Mesothelial cell of epicardium (in vitro differentiated cells): ENCODE results near the gene ZMYM4. TPM values are rescaled to one million over a fixed set of nuclear protein-coding genes. Genes with fewer than 3 reads are reported as not detected.
"Not testable (repeated sequence)": the region's sequence is repeated elsewhere in the genome, so short reads cannot be mapped to it uniquely, and the experiment has no call there.

Experiments
- DNase-seq, 2 experiments: peaks; one replicate each; pipeline ENCODE4 v3.0.0; 2021; ENCODE audit warnings: low spot score in 2 of 2; ENCODE audit not compliant: unreplicated experiment in 2 of 2
- H3K27ac Mint-ChIP-seq: 2 replicates; pipeline ENCODE4 v1.8.0; 2021; ENCODE audit warnings: mixed read lengths
- H3K27me3 Mint-ChIP-seq: 2 replicates; pipeline ENCODE4 v1.8.0; 2021; ENCODE audit warnings: low read depth, mixed read lengths
- H3K36me3 Mint-ChIP-seq: 2 replicates; pipeline ENCODE4 v1.8.0; 2021; ENCODE audit warnings: mixed read lengths
- H3K4me1 Mint-ChIP-seq: 2 replicates; pipeline ENCODE4 v1.8.0; 2021; ENCODE audit warnings: mixed read lengths
- H3K4me3 Mint-ChIP-seq: 2 replicates; pipeline ENCODE4 v1.8.0; 2021; ENCODE audit warnings: mild to moderate bottlenecking, moderate library complexity, mixed read lengths
- H3K9me3 Mint-ChIP-seq: 2 replicates; pipeline ENCODE4 v1.8.0; 2021; ENCODE audit warnings: mixed read lengths
- CTCF ChIP-seq: fragments of 200-600 bp; sonication (generic); IDR thresholded peaks from one replicate; pipeline ENCODE4 v1.5.0; 2021; ENCODE audit warnings: antibody characterized with exemption; ENCODE audit not compliant: unreplicated experiment
- total RNA-seq: library from RNA; stranded (reverse); gene quantifications from 3 replicates; pipeline ENCODE4 v1.2.1, GENCODE V29; 2021

Gene ZMYM4
- total RNA-seq, 1 donor from 2014 or later = 91.3 TPM

- Mint-ChIP-seq H3K4me1 (peaks cover 9% of the 10 kb centered on the region), H3K4me3 (no peak overlapping the region), H3K27me3 (no peaks in the 10 kb centered on the region), H3K9me3 (peaks cover 10% of the 10 kb centered on the region), H3K27ac (no peak overlapping the region), H3K36me3 (peaks cover 22% of the 10 kb centered on the region)
- no peak for DNase-seq
- TF ChIP-seq CTCF = no peak
These were observed 47.8 kb downstream of the ZMYM4 start for GRCh38 chr1:35316264-35316663.

GRCh38 chr1:35319988-35320713 is 51.6 kb downstream of the ZMYM4 start:
- Mint-ChIP-seq H3K27ac (peak overlapping the region; percentile 27), H3K4me3 (no peak overlapping the region), H3K36me3 (peaks cover 24% of the 10 kb centered on the region), H3K27me3 (no peaks in the 10 kb centered on the region), H3K9me3 (peaks cover 10% of the 10 kb centered on the region), H3K4me1 (peaks cover 18% of the 10 kb centered on the region)
- DNase-seq = no peak
- TF ChIP-seq CTCF = no peak

DNA sequence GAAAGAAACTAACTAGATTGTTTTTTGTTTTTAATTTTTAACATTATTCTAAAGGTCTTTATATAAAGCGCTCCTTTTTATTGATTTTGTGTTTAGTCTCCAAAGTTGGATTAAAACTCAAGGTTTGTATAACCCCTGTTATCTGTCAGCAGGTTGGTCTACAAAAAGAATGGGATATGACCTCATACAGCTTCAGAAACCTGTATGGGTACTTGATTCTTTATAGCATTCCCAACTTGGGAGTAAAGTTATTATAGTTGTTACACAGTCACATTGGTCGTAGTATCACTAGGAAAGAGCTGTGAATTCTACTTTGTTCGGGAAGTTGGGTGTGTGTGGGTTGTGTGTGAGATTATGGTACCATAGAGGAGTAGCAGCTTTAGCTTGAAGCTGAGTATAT is 52.4 kb downstream of the ZMYM4 start:
- Mint-ChIP-seq H3K4me3 (no peak overlapping the region), H3K27ac (peak overlapping the region; percentile 31)

GRCh38 chr1:35324486-35324885 is 56.0 kb downstream of the ZMYM4 start:
- no peaks in the 10 kb centered on the region for H3K9me3 Mint-ChIP-seq

More for the DNA sequence above, 52.4 kb downstream of the ZMYM4 start:
- DNase-seq = no peak
- Mint-ChIP-seq H3K27me3 (no peaks in the 10 kb centered on the region), H3K36me3 (peaks cover 24% of the 10 kb centered on the region), H3K9me3 (peaks cover 10% of the 10 kb centered on the region), H3K4me1 (peaks cover 19% of the 10 kb centered on the region)
- no peak for TF ChIP-seq CTCF

DNA sequence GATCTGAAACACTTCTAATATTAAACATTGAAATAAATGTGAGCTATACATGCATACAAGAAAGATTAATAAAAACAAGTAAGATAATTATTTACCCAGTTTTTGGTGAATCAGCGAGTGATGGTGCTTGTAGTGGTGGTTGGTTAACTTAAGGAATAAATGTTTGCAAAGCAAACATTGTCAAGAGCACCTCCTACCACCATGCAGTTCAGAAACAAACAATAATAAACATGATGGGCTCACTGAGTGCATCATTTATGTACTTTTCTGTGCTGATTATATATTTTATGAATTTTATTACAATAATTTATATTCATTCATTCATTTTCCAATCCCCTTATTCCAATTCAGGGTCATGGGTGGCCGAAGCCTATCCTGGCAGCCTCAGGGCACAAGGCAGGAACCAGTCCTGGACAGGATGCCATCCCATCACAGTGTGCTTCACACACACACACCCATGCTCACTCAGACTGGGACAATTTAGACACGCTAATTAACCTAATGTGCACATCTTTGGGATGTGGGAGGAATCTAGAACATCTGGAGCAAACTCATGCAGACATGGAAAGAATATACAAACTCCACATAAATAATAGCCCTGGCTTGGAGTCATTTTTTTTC is 57.8 kb downstream of the ZMYM4 start:
- no peaks in the 10 kb centered on the region for H3K9me3 Mint-ChIP-seq
- DNase-seq = no peak
- peaks cover 9% of the 10 kb centered on the region for H3K4me1 Mint-ChIP-seq
- H3K4me3 Mint-ChIP-seq = no peak overlapping the region
- H3K36me3 Mint-ChIP-seq = peaks cover 15% of the 10 kb centered on the region
- no peaks in the 10 kb centered on the region for H3K27me3 Mint-ChIP-seq
- no peak for TF ChIP-seq CTCF
- no peak overlapping the region for H3K27ac Mint-ChIP-seq

More at GRCh38 chr1:35324486-35324885, 56.0 kb downstream of the ZMYM4 start:
- no peak for TF ChIP-seq CTCF
- H3K4me1 Mint-ChIP-seq = peaks cover 19% of the 10 kb centered on the region
- no peak overlapping the region for H3K4me3 Mint-ChIP-seq
- DNase-seq = no peak
- peaks cover 19% of the 10 kb centered on the region for H3K36me3 Mint-ChIP-seq
- H3K27ac Mint-ChIP-seq = peak overlapping the region; percentile 50
- H3K27me3 Mint-ChIP-seq = no peaks in the 10 kb centered on the region

DNA sequence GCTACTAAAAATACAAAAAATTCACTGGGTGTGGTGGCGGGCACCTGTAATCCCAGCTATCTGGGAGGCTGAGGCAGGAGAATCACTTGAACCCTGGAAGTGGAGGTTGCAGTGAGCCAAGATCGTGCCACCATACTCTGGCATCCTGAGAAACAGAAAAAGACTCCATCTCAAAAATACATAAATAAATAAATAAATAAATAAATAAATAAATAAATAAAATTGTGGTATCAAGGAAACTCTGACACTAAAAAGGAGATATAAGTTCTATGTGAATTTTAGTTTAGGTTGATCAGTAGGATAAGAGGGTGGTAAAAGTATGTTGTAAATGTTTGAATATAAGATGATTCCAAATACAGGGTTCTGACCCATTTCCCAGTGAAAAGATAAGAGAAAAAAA is 63.1 kb downstream of the ZMYM4 start:
- not testable (repeated sequence) for H3K4me1 Mint-ChIP-seq, H3K27ac Mint-ChIP-seq, H3K9me3 Mint-ChIP-seq, DNase-seq, H3K4me3 Mint-ChIP-seq, H3K27me3 Mint-ChIP-seq
- H3K36me3 Mint-ChIP-seq = peaks cover 15% of the 10 kb centered on the region
